ENCODE data around the gene MEMO1.
"Not testable (repeated sequence)": the region's sequence is repeated elsewhere in the genome, so short reads cannot be mapped to it uniquely, and the experiment has no call there.

Gene MEMO1

DNA sequence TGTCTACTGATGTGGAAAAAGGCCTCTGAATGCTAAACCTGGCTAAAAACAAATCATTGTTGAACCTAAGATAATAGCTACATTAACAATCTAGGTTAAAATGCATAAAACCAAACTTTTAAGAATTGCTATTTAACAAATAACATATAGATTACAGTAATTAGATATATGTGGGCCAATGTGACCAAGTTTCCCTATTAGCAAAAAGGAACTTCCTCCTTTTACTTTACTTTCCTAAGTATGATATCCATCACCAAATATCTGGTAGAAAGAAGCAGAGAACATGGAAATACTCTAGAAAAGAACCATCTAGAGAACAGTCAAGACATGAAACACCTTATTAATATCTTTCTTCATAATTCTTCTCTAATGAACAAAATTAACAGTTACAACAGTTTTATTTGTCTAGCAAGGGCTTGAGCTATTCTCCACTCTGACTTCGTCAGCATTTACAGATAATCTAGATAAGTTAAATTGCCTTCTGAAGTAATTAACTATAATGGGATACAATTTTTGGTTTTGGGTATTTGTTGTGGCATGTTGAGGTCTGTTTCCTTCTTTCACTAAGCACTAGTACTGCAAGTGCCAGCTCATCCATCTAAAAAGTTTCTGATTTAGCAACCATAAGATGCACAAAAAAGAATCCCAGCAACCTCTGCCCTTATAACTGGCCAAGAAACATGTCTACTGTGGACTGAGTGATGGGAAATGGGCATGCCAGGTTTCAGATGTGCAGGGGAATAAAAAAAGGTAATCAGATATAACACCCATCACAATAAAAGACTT, 53.3 kb downstream of the MEMO1 start:
- no peak for DNase-seq (ENCODE audit: low spot score)

GRCh38 chr2:31956934-31957333, 53.9 kb downstream of the MEMO1 start:
- not testable (repeated sequence) for DNase-seq (ENCODE audit: low spot score)

DNA sequence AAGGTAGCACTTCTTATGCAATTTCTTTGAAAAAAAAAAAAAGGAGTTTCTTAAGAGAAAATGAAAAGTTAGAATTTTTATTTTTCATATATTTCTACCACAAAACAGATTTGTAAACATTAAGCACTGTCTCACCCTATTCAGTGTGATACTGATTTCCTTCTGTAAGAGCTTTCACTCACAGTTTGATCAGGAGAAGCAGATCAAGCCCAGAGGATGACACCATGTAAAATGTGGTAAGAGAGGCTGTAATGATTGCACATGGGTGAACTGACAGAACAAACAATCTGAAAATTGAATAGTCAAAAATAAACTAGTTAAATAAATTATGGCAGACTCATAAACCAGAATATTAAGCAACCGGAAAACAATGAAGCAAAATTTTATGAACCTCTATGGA, 54.5 kb downstream of the MEMO1 start:
- DNase-seq (ENCODE audit: low spot score) = no peak

GRCh38 chr2:31953095-31953494, 57.7 kb downstream of the MEMO1 start:
- DNase-seq (ENCODE audit: low spot score) = not testable (repeated sequence)

DNA sequence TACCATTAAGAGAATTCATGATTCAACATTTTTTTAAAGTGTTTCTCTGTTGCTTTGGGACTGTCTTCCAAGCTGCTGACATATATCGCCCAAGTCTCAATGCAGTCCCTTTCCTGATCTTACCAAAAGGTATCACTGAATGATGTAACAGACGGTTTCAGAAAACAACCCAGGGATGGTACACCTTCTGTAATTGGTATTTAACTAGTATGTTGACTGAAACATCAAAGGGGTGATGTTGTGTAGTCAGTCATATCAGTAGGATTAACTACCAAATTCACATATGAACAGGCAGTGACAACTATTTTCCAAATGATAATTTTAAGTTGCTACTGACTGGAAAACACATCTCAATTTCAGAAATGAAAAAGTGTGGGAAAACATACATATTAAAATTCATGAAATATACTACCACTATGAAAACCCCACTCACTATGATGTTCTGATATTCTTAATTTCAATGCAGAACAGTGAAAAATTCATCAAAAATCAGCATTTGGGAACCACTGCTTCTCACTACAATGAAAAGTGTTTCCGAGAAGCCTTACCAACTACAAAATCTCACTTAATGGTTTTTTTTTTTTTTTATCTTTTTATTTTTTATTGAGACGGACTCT, 59.8 kb downstream of the MEMO1 start:
- no peak for DNase-seq (ENCODE audit: low spot score)

GRCh38 chr2:31947871-31948270, 62.9 kb downstream of the MEMO1 start:
- no peak for DNase-seq (ENCODE audit: low spot score)

DNA sequence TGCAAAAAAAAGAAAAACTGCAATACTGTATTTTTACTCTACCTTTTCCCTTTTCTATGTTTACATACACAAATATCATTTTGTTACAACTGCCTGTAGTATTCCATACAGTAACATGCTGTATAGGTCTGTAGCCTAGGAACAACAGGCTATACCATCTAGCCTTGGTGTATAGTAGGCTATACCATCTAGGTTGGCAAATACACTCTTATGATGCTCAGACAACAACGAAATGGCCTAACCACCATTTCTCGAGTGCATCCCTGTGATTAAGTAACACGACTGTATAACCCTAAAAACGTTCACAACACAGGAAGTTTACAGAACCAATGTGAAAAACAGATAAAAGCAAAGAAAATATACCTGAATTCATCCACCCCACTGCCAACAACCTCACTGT, 64.0 kb downstream of the MEMO1 start:
- no peak for DNase-seq (ENCODE audit: low spot score)

- no peak for DNase-seq (ENCODE audit: low spot score)
Observed at GRCh38 chr2:31945572-31945935, 65.3 kb downstream of the MEMO1 start.

GRCh38 chr2:31944828-31945571, 65.8 kb downstream of the MEMO1 start:
- DNase-seq (ENCODE audit: low spot score) = no peak

DNA sequence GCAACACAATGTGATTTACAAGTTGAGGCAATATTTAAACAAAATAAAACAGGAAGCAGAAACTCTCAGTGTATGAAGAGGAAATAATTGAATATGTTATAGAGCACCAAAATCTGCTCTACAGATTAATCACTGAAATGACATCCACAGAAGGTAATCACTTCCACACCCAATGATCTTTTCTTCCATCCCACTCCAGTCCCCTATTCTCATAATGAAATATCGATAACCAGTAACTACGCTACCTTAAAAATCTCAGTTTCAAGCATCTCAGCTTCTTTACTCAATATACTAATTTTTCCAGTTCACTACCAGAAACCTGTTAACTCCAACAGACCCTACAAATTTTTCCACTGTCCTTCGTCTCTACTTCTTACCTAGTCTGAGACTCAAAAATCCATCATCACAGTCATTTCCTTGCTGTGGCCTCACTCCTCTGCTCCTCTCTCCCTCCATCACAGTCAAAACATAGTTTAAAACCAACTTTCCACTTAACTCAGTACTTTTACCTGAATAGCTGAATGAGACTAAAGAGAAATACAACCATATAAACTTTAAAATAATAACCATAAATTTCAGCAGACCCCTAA, 67.1 kb downstream of the MEMO1 start:
- DNase-seq (ENCODE audit: low spot score) = no peak

GRCh38 chr2:31940920-31941319, 69.9 kb downstream of the MEMO1 start:
- DNase-seq (ENCODE audit: low spot score) = no peak

DNA sequence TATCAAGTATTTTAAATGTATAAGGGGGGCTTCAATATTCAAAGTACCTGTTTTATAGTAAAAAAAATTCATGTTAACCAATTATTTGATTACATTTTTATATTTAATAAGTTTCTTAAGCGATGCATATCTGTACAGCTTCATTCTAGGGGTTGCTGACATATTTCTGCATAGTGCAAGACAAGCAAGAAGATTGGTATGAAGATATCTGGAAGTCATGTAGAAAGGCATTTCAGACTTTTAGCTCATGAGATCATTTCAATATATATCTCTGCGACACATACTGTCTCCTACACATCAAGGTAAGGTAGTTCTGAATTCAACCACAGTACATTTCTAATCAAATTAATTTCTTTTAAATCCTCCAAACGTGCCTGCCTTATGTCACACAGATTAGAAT, 73.1 kb downstream of the MEMO1 start:
- no peak for DNase-seq (ENCODE audit: low spot score)

- no peak for DNase-seq (ENCODE audit: low spot score)
Observed at GRCh38 chr2:31935370-31935769, 75.4 kb downstream of the MEMO1 start.

GRCh38 chr2:31933066-31933465, 77.7 kb downstream of the MEMO1 start:
- DNase-seq (ENCODE audit: low spot score) = no peak

- no peak for DNase-seq (ENCODE audit: low spot score)
Observed at GRCh38 chr2:31932589-31932988, 78.2 kb downstream of the MEMO1 start.

- no peak for DNase-seq (ENCODE audit: low spot score)
Observed at GRCh38 chr2:31931916-31932315, 78.9 kb downstream of the MEMO1 start.

- DNase-seq (ENCODE audit: low spot score) = no peak
Observed at GRCh38 chr2:31925517-31925916, 85.3 kb downstream of the MEMO1 start.

DNA sequence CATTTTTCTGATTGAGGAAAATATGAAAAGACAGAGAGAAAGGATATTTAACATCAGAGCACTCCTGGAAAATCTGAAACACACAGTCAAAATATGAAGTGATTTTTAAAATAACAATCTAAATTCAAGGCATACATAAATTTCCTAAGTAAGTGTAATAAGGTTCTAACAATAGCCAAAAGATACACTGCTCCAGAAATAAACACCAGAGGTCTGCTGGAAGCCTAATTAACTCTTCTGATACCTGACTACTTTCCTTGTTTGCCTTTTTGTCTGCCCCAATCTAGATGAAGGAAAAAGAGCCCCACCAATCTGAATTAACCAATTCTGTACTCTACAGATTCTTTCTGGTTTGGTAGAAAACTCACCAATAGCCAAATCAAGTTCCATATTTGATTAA, 87.1 kb downstream of the MEMO1 start:
- no peak for DNase-seq (ENCODE audit: low spot score)

GRCh38 chr2:31922542-31923408, 88.0 kb downstream of the MEMO1 start:
- no peak for DNase-seq (ENCODE audit: low spot score)

DNA sequence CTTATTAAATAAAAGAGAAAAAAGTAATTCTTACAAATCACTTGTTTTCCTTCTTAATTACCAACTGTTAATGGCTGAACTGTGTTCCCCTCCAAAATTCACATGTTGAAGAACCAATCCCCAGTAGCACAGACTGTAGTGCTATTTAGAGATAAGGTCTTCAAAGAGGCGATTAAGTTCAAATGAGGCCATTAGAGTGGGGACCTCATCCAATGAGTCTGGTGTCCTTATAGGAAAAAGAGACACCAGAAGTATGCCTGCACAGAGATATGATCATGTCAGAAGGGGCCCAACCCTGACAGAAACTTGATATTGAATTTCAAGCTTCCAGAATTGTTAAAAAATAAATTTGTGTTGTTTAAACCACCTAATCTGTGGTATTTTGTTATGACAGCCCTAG, 89.8 kb downstream of the MEMO1 start:
- DNase-seq (ENCODE audit: low spot score) = no peak

GRCh38 chr2:31919499-31919898, 91.3 kb downstream of the MEMO1 start:
- DNase-seq (ENCODE audit: low spot score) = no peak

- no peak for DNase-seq (ENCODE audit: low spot score)
Observed at GRCh38 chr2:31909661-31910060, 101.1 kb downstream of the MEMO1 start.

Measured in kidney capillary endothelial cell (primary cell).